GM13976 (cell line): Measurements from ENCODE around the gene ARMC6.

Source experiments
- DNase-seq: peaks from one replicate; pipeline ENCODE4 v3.0.0; 2012; ENCODE audit warnings: low spot score
- in situ Hi-C: fragments of 300-500 bp; cut with MboI; formaldehyde crosslinking; loops from one replicate; pipeline ENCODE4 v1.12.0; 2022; ENCODE audit warnings: low sequenced_read_pairs, mixed read lengths, inconsistent platforms; ENCODE audit not compliant: unreplicated experiment
- TF ChIP-seq, protein P1 (sequence below): IDR thresholded peaks from 2 replicates; pipeline ENCODE4 v1.5.1; 2012; ENCODE audit warnings: borderline replicate concordance, mild to moderate bottlenecking; ENCODE audit not compliant: insufficient read depth; ENCODE audit errors: extremely low read depth, missing control alignments, control extremely low read depth

The ARMC6 gene

DNA sequence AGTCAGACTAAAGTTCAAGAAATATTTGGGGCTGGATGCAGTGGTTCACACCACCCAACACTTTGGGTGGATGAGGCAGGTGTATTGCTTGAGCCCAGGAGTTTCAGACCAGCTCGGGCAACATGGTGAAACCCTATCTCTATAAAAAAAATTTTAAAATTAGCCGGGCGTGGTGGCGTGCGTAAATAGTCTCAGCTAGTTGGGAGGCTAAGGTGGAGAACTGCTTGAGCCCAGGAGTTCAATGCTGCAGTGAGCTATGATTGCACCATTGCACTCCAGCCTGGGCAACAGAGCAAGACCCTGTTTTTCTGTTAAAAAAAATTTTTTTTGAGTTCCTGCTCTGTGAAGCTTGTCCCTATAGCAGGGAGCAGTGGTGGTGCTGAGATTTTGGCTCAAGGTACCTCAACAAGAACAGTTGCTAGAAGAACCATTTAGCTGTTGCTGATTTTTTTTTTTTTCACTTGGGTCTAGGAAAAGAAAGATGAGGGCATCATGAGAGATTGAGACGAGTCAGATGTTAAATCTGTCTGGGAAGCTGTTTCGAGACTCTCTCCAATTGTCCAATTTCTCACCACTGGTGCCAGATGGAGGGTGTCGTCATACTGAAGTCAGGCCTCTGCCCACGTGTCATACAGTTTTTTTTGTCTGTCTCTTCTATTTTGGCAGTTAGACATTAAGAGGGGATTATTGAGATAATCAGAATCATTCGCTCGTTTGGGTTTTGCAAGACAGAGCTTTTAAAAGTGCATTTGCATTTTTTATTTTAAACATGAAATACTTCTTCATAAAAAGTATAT lies 34.1 kb downstream of the ARMC6 start:
- in situ Hi-C loops, result no loop called here
- DNase-seq, result no peak
- TF ChIP-seq, protein P1, sequence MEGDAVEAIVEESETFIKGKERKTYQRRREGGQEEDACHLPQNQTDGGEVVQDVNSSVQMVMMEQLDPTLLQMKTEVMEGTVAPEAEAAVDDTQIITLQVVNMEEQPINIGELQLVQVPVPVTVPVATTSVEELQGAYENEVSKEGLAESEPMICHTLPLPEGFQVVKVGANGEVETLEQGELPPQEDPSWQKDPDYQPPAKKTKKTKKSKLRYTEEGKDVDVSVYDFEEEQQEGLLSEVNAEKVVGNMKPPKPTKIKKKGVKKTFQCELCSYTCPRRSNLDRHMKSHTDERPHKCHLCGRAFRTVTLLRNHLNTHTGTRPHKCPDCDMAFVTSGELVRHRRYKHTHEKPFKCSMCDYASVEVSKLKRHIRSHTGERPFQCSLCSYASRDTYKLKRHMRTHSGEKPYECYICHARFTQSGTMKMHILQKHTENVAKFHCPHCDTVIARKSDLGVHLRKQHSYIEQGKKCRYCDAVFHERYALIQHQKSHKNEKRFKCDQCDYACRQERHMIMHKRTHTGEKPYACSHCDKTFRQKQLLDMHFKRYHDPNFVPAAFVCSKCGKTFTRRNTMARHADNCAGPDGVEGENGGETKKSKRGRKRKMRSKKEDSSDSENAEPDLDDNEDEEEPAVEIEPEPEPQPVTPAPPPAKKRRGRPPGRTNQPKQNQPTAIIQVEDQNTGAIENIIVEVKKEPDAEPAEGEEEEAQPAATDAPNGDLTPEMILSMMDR, result no peak

DNA sequence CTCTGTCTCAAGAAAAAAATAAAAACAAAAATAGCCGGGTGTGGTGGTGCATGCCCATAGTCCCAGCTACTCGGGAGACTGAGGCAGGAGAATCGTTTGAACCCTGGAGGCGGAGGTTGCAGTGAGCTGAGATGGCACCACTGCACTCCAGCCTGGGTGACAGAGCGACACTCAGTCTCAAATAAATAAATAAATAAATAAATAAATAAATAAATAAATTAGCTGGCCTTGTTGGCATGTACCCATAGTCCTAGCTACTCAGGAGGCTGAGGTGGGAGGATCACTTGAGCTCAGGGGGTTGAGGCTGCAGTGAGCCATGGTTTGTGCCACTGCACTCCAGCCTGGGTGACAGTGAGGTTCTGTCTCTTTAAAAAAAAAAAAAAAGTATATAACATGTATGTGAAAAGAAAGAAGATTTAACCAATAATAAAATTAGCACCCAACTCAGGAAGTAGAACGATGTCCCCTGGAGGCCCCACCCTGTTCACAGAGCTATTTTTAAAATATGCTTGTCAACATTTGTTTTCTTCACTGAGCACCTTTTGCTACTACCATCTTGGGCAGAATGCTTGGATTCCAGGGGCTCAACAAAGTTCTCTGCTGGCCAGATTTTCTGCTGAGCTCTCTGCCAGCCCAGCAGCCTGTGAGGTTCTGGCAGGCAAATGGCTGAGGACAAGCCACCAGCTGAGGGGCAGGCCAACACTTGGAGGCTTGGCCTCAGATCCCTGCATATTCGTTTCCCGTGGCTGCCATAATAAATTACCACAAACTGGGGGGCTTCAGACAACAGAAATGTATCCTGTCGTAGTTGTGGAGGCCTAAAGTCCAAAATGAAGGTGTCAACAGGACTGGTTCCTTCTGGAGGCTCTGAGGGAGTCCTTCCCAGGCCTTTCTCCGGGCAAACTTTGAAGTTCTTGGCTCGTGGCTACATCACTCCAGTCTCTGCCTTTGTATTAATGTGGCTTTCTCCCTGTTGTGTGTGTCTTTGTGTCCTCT lies 35.6 kb downstream of the ARMC6 start:
- TF ChIP-seq, protein P1, result no peak
- DNase-seq, result no peak
- in situ Hi-C loops, result no loop called here

DNA sequence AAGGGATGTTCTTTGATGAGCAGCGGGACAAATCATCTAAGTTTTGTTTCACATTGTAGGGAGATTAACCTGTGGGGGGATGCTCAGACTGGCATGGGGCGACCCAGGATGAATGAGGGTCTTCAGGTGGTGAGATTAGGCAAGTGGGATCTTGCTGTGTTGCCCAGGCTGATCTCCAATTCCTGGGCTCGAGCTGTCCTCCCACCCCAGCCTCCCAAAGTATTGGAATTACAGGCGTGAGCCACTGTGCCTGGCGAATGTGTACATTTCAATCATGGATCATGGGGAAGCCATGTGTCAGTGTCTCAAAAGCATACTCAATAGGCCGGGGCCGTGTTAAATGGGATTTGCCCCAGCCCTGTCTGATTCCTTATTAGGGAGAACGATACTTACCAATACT lies 38.5 kb downstream of the ARMC6 start:
- TF ChIP-seq, protein P1, result no peak
- no peak for DNase-seq
- in situ Hi-C loops, result no loop called here

DNA sequence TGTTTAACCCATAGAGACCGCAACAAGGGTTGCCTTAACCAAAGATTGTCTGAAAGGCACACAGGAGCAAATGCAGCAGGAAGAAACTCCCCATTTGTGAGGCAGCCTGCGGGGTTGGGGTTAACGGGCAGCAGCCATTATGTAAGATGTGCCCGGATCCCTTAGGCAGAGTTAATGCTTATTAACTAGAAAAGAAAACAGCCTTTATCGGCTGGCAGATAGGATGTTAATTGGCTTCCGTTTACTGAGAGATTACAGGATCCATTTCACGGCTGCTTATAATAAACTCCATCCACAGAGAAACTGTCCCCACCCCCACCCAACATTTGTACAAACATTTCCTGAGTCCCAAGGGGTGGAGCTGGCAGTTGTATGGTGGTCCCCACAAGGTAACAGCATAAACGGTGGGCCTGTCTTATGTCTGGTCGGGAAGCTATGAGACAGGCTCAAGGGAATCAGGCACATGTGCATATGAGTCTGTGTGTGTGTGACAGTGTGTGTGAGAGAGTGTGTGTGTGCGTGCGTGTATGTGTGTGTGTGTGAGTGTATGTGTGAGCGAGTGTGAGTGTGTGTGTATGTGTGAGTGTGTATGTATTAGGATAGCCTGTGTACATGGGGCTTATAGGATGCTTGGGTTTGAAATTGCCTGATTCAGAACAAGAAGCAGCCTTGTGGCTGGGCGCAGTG lies 40.9 kb downstream of the ARMC6 start:
- in situ Hi-C loops, result no loop called here
- DNase-seq, result no peak
- TF ChIP-seq, protein P1, result no peak

DNA sequence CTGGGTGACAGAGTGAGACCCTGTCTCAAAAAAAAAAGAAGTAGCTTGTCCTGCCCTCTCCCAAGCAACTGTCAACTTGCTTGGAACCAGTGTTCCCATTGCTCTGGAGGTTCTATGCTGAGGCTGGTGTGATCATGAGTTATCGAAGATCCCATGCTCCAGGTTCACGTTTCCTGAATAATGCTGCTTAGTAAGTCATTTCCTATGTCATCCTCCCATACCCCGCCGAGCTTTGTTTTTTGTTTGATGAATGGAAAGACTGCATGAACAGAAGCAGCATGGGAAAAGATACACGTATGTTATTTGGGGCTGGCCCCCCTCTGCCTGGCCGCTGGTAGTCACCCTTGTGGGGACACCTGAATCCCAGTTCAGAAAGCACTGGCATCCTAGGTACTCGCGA lies 41.7 kb downstream of the ARMC6 start:
- in situ Hi-C loops, result no loop called here
- TF ChIP-seq, protein P1, result no peak
- no peak for DNase-seq

DNA sequence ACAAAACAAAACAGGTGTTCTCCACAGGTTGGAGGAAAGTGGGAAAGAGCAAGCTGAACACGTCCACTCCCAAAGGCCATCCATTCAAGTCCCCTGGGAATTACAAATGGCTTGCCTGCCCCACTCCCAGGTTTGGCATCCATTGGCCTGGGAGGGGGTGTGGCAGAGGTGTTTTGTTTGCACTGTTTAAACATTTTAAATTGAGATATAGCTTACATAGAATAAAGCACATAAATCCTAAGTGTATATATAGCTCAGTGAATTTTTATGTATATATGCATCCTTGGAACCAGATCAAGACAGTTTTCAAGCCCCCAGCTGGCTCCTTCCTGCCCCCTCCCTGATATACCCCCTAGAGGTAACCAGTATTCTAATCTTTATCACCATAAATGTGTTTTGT lies 43.1 kb downstream of the ARMC6 start:
- DNase-seq, result no peak
- in situ Hi-C loops, result no loop called here
- TF ChIP-seq, protein P1, result no peak
